RWPE2 (cell line): Measurements from ENCODE around the gene ZDHHC16.

Source experiments
- ATAC-seq: fragments of 200-7000 bp; cut with Tn5 transposase; 3 replicates; pipeline ENCODE4 v1.9.1; 2021; ENCODE audit warnings: low read depth
- DNase-seq: peaks from one replicate; pipeline ENCODE4 v3.0.0-alpha.2; 2020; ENCODE audit warnings: low spot score
- H3K27ac ChIP-seq: fragments of 450-650 bp; 2 replicates; pipeline ENCODE4 v1.5.1; 2017; ENCODE audit warnings: mild to moderate bottlenecking; ENCODE audit not compliant: poor library complexity, severe bottlenecking
- H3K27me3 ChIP-seq: fragments of 250-450 bp; sonication (Bioruptor Pico); 2 replicates; pipeline ENCODE4 v1.5.1; 2021; ENCODE audit warnings: mild to moderate bottlenecking, moderate library complexity; ENCODE audit not compliant: insufficient read depth, poor library complexity, severe bottlenecking
- H3K36me3 ChIP-seq: fragments of 250-450 bp; sonication (Bioruptor Pico); 2 replicates; pipeline ENCODE4 v1.5.1; 2020; ENCODE audit warnings: low read depth, mild to moderate bottlenecking, moderate library complexity
- H3K4me1 ChIP-seq: fragments of 250-450 bp; sonication (Bioruptor Pico); 2 replicates; pipeline ENCODE4 v1.5.1; 2021; ENCODE audit warnings: mild to moderate bottlenecking, moderate library complexity; ENCODE audit not compliant: insufficient read depth, poor library complexity, severe bottlenecking
- H3K4me3 ChIP-seq: fragments of 250-450 bp; sonication (Bioruptor Pico); 2 replicates; pipeline ENCODE4 v1.5.1; 2021; ENCODE audit warnings: mild to moderate bottlenecking, moderate library complexity; ENCODE audit not compliant: severe bottlenecking
- H3K9me3 ChIP-seq: fragments of 250-450 bp; sonication (Bioruptor Pico); 2 replicates; pipeline ENCODE4 v1.5.1; 2021; ENCODE audit warnings: mild to moderate bottlenecking, moderate library complexity; ENCODE audit not compliant: severe bottlenecking
- TF ChIP-seq, protein P1 (sequence below): fragments of 450-650 bp; IDR thresholded peaks from one replicate; pipeline ENCODE4 v1.5.1; 2017; ENCODE audit warnings: mild to moderate bottlenecking, moderate library complexity; ENCODE audit not compliant: poor library complexity, severe bottlenecking

Gene ZDHHC16

GRCh38 chr10:97445357-97445721 lies 636 bp upstream of the ZDHHC16 start:
- peak overlapping the region; percentile 32 for H3K27ac ChIP-seq
- no peak for ATAC-seq

GRCh38 chr10:97450828-97451227 lies 4.9 kb downstream of the ZDHHC16 start:
- DNase-seq (no peak), ATAC-seq (no peak)
- no peaks in the 10 kb centered on the region for H3K9me3 ChIP-seq
- peak overlapping the region; percentile 14 for H3K27ac ChIP-seq
- H3K4me1 ChIP-seq: peaks cover 14% of the 10 kb centered on the region
- H3K27me3 ChIP-seq: no peaks in the 10 kb centered on the region
- no peak overlapping the region for H3K4me3 ChIP-seq
- H3K36me3 ChIP-seq: peaks cover 57% of the 10 kb centered on the region
- TF ChIP-seq, protein P1, sequence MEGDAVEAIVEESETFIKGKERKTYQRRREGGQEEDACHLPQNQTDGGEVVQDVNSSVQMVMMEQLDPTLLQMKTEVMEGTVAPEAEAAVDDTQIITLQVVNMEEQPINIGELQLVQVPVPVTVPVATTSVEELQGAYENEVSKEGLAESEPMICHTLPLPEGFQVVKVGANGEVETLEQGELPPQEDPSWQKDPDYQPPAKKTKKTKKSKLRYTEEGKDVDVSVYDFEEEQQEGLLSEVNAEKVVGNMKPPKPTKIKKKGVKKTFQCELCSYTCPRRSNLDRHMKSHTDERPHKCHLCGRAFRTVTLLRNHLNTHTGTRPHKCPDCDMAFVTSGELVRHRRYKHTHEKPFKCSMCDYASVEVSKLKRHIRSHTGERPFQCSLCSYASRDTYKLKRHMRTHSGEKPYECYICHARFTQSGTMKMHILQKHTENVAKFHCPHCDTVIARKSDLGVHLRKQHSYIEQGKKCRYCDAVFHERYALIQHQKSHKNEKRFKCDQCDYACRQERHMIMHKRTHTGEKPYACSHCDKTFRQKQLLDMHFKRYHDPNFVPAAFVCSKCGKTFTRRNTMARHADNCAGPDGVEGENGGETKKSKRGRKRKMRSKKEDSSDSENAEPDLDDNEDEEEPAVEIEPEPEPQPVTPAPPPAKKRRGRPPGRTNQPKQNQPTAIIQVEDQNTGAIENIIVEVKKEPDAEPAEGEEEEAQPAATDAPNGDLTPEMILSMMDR: no peak

More at GRCh38 chr10:97445357-97445721, 636 bp upstream of the ZDHHC16 start:
- Histone ChIP-seq H3K4me3 (peak overlapping the region; percentile 59), H3K4me1 (peaks cover 8% of the 10 kb centered on the region), H3K27me3 (no peaks in the 10 kb centered on the region), H3K9me3 (no peaks in the 10 kb centered on the region), H3K36me3 (peaks cover 37% of the 10 kb centered on the region)
- DNase-seq: no peak
- TF ChIP-seq, protein P1: no peak

- ATAC-seq (no peak), DNase-seq (no peak)
- Histone ChIP-seq H3K4me3 (no peak overlapping the region), H3K27ac (peak overlapping the region; percentile 14), H3K4me1 (peaks cover 14% of the 10 kb centered on the region), H3K36me3 (peaks cover 65% of the 10 kb centered on the region), H3K9me3 (no peaks in the 10 kb centered on the region), H3K27me3 (no peaks in the 10 kb centered on the region)
- TF ChIP-seq, protein P1: no peak
Measured at GRCh38 chr10:97451605-97452004, 5.6 kb downstream of the ZDHHC16 start.

- no peak overlapping the region for H3K4me3 ChIP-seq
- H3K27ac ChIP-seq: no peak overlapping the region
- DNase-seq: no peak
- peaks cover 14% of the 10 kb centered on the region for H3K4me1 ChIP-seq
- TF ChIP-seq, protein P1: no peak
- peaks cover 68% of the 10 kb centered on the region for H3K36me3 ChIP-seq
- ATAC-seq: no peak
- H3K9me3 ChIP-seq: no peaks in the 10 kb centered on the region
- no peaks in the 10 kb centered on the region for H3K27me3 ChIP-seq
Measured at GRCh38 chr10:97452352-97452751, 6.4 kb downstream of the ZDHHC16 start.

DNA sequence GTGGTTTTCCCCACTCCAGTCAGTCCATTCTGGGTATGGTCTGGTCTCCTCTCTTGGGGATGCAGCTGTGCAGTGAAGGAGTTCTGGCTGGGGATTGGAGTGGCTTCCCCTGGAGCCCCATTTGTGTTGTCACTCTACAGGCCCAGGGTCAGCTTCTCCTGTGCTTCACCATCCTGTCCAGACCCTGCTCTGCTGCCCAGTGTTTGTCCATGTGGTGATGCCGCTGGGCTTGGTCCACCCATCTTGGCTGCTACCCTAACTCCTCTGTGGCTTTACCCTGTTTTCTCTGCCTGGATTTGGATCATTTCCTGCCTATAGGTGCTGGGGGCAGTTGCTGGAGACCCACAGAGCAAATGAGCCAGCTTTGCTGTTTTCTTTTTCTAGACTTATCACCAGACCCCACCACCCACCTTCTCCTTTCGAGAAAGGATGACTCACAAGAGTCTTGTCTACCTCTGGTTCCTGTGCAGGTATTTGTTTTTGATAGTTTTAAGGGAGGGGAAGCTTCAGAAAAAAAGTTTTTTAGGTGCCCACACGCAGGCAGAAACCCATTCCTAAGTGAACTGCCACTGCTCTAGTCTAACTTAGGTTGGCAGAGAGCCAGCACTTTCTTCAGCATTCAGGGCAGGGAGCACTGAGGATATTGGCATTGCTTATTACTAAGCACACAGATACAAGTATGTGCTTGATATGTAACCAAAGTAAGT lies 8.5 kb downstream of the ZDHHC16 start:
- TF ChIP-seq, protein P1: no peak
- Histone ChIP-seq H3K4me1 (peaks cover 10% of the 10 kb centered on the region), H3K27ac (peak overlapping the region; percentile 55), H3K9me3 (no peaks in the 10 kb centered on the region), H3K4me3 (no peak overlapping the region), H3K36me3 (peaks cover 81% of the 10 kb centered on the region), H3K27me3 (no peaks in the 10 kb centered on the region)
- DNase-seq (no peak), ATAC-seq (peak; percentile 31)
